Stimulated activated naive CD8-positive, alpha-beta T cell treated with anti-CD3 and anti-CD28 coated beads, Interleukin-15, Interleukin-2, amounts not matched to agents 100 U/mL and 50 U/mL, for 24 hours (primary cell): Measurements from ENCODE around the gene PKD1L1.
A peak's percentile ranks its signal among the peaks of the same experiment; 100 is the strongest.

ENCODE experiments used
- ATAC-seq: fragments of 150-1000 bp; cut with Tn5 transposase; one replicate; pipeline ENCODE4 v1.10.0; 2021
- DNase-seq: peaks from one replicate; pipeline ENCODE4 v3.0.0; 2021

PKD1L1 gene

DNA sequence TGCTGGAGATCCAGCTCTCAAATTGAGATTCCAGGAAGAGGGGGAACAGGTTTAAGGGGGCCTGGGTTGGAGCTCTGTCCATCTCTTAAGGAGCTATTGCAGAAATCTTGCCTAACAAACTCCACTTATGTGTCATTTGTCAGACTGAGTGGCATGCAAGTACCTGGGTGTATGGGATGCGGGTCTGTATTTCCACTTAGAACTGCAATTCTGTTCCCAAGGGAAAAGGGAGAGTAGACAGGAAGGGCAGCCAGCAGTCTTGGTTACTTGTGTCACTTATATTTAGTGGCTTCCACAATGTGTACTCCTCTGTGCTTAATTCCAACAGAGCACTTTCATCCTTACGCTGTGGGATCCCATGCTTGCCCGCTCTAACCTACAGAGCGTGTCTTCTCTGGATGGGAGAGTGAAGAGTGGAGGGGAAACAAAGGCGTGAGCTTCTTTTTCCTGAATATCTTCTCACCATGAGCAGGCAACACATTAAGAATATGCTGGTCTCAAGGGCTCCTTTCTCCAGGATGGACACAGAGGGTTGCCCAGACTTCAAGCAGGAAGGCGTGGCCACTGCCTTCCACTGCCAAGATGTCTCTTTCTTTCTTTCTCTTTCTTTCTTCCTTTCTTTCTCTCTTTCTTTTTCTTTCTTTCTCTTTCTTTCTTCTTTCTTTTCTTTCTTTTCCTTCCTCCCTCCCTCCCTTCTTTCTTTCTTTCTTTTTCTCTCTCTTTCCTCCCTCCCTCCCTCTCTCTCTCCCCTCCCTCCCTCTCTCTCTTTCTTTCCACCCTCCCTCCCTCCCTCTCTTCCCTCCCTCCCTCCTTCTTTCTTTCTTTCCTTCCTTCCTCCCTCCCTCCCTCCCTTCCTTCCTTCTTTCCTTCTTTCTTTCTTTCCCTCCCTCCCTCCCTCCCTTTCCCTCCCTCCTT, 212.6 kb downstream of the PKD1L1 start:
- DNase-seq = no peak
- no peak for ATAC-seq

DNA sequence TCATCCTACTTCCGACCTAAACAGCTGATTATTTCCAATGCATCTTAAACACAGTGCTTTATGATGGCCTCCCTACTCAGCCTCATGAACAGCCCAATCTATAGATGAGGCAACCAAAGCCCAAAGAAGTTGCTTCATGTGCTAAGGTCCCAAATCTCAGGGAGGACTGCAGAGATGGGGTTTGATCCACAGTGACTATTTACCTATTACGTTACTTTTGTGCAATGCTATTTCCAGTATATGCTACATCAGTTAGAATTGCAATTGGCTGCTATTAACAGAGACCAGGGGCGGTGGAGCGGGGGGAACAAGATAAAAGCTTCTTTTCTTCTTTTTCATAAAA, 213.3 kb downstream of the PKD1L1 start:
- ATAC-seq (no peak), DNase-seq (no peak)

DNA sequence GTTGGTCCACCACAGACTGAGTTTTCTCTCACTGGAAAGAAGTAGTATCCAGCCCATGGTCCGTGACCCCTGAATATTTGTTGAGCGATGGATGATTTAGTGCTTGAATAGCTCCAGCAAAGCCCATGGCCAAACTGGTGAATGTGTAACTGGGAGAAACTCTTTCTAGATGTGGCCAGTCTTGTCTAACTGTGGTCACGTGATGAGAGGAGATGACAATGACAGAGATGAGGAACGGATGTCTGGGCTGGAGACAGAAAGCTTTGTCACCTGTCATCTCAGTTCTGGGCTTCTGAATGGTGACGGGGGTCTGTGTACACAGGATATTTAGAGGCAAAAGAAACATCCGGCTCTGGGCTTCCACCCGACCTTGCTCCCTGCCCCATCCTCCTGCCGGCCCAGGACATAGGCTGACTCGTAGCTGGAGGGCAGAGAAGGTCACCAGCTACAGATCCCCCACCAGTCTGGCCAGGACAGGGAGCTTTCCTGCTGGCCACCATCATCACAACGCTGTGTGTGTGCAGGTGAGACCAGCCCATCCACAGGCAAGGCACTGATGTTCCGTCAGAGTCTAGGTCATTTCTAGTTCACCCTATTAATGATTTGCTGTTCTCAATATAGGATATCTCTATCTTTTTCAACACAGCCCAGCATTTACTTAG, 213.8 kb downstream of the PKD1L1 start:
- ATAC-seq = no peak
- no peak for DNase-seq

DNA sequence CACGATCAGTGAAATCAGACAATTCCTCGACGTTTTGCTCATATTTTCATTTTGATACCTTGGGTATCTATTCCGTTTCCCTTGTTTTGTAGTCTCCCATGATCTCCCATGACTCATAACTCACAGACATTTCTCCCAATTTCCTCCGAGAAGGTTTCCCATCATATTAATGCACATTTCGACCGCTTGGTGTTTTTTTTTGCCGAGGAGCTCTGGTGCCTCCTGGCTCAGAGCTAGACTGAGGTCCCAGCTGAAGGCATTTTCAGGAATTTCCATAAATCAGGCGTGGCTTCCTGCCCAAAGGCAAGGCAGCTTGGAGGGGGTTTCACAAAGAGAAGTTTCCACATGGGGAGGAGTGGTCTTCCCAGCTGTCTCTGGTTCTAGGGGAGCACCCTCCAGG, 218.1 kb downstream of the PKD1L1 start:
- DNase-seq (no peak), ATAC-seq (no peak)

DNA sequence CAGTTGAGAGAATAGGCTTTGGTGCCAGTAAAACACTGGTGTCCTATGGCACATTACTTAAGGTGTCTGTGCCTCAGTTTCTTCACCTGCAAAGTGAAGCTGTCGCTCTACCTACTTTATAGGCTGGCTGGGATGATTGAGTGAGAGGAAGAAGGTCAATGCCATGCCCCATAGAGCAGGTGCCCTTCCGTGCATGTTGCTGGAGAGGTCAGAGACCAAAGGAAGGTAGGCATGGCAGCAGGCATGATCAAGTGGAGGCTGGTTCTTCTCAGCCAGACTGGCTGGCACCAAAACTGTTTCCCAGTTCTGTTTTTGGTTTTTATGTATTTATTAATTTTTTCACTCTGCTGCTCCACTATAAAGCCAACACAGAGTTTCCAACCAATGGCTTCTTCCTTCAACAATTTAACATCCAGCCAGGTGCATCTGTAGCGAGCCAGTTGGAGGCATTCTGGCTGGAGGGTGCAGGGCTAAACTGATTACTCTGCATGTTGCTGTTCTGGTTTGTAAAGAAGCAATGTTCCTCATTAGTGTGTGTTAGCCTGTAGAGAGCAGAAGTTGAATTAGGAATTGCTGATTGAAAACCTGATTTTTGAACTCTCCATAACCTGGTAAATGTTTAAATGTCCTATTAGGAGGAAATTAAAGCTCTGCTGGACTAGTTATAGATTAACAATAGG, 222.1 kb downstream of the PKD1L1 start:
- ATAC-seq = no peak

GRCh38 chr7:47725031-47725780, 223.1 kb downstream of the PKD1L1 start:
- peak; percentile 26 for ATAC-seq

More for the DNA sequence above, 222.1 kb downstream of the PKD1L1 start:
- DNase-seq = no peak

More at GRCh38 chr7:47725031-47725780, 223.1 kb downstream of the PKD1L1 start:
- DNase-seq = no peak
